ENCODE results near the gene F12.

The F12 gene

DNA sequence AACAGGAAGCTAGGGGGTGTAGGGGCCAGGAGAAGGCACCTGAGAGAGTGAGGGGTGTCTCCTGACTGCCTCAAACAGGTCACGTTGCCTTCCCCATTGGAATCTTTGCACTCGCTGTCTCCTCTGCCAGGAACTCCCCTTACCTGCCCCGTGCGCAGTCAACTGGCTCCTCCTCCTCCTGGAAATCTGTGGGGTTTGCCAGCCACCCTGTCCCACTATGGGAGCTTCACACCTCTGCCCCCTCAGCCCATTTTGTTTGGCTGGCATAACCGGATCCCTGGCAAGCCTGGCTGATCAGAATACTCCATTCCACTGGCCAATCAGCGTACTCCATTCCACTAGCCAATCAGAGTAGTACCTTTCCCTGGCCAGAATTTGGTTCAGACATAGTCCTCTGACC is 35.6 kb downstream of the F12 start:
- CTCF ChIA-PET, result interaction anchor here (1.1 to 8.2 kb wide), 3 partner anchors 15 to 84 kb away, joined by 3 to 112 read pairs (median 75); partner anchors contain the start of gene RGS14
- Mint-ChIP-seq H3K4me3 (peak overlapping the region; percentile 40), H3K27ac (peak overlapping the region; percentile 93), H3K4me1 (peaks cover 62% of the 10 kb centered on the region), H3K9me3 (no peaks in the 10 kb centered on the region), H3K36me3 (peaks cover 51% of the 10 kb centered on the region), H3K27me3 (peaks cover 6% of the 10 kb centered on the region)
- no peak for DNase-seq

DNA sequence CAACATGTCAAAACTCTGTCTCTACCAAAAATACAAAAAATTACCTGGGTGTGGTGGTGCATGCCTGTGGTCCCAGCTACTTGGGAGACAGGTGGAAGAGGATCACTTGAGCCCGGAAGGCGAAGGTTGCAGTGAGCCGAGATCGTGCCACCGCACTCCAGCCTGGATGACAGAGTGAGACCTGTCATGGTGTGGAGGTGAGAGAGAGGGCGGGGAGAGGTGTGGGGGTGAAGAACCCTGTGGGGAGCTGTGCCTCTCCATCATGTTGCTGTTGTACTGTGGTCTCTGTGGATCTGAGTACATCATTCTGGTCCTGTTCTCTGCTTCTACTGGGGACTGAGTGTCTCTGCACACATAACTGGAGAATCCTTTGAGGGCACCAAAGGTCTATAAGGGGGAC is 36.5 kb downstream of the F12 start:
- CTCF ChIA-PET, result interaction anchor here (0.6 to 8.2 kb wide), 10 partner anchors 9 to 128 kb away, joined by 3 to 112 read pairs (median 4); partner anchors contain the start of genes LMAN2 and RGS14
- H3K9me3 Mint-ChIP-seq, result no peaks in the 10 kb centered on the region
- peak; percentile 50 for DNase-seq
- H3K27me3 Mint-ChIP-seq, result no peaks in the 10 kb centered on the region
- peaks cover 58% of the 10 kb centered on the region for H3K36me3 Mint-ChIP-seq
- H3K4me3 Mint-ChIP-seq, result peak overlapping the region; percentile 72
- peaks cover 70% of the 10 kb centered on the region for H3K4me1 Mint-ChIP-seq
- peak overlapping the region; percentile 93 for H3K27ac Mint-ChIP-seq

DNA sequence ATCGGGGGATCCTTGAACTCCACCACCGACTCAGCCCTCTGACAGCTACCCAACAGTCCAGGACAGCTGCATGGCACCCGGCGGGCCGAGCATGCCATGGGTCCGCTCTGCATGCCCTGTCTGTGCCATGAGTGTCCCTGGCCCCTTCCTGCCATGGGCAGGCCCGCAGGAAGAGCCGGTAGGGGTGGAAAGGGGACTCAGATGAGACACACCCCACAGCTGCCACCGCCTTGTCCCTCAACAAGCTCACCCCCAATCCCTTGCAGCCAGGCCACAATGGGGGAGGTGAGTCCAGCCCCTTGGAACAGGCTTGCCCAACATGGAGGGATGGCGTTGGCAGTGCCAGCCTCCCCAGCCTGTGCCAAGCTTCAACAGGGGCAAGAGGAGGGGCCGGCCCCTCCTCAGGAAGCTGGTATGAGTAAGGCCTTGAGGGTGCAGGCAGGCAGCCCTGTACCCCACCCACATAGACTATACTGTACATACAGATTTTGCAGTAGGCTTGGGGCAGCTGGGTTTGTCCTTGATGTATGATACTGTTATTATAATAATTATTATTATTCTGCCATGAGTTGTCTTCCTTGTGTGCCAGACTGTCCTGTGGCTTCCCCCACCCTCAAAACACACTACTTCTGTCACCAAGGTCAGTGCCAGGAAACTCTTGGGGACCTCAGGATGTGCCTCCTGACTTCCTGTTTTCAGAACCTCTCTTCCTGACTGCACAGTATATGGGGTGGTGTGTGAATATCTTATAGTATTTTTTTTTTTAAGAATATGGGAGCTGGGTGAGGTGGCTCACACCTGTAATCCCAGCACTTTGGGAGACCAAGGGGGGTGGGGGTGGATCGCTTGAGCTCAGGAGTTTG is 37.1 kb downstream of the F12 start:
- Mint-ChIP-seq H3K36me3 (peaks cover 58% of the 10 kb centered on the region), H3K9me3 (no peaks in the 10 kb centered on the region), H3K27ac (peak overlapping the region; percentile 93), H3K27me3 (no peaks in the 10 kb centered on the region), H3K4me3 (peak overlapping the region; percentile 72), H3K4me1 (peaks cover 70% of the 10 kb centered on the region)
- CTCF ChIA-PET, result interaction anchor here (0.6 to 8.2 kb wide), 15 partner anchors 10 to 129 kb away, joined by 3 to 112 read pairs (median 3); partner anchors contain the start of genes LMAN2, RGS14 and SLC34A1
- peak; percentile 52 for DNase-seq

DNA sequence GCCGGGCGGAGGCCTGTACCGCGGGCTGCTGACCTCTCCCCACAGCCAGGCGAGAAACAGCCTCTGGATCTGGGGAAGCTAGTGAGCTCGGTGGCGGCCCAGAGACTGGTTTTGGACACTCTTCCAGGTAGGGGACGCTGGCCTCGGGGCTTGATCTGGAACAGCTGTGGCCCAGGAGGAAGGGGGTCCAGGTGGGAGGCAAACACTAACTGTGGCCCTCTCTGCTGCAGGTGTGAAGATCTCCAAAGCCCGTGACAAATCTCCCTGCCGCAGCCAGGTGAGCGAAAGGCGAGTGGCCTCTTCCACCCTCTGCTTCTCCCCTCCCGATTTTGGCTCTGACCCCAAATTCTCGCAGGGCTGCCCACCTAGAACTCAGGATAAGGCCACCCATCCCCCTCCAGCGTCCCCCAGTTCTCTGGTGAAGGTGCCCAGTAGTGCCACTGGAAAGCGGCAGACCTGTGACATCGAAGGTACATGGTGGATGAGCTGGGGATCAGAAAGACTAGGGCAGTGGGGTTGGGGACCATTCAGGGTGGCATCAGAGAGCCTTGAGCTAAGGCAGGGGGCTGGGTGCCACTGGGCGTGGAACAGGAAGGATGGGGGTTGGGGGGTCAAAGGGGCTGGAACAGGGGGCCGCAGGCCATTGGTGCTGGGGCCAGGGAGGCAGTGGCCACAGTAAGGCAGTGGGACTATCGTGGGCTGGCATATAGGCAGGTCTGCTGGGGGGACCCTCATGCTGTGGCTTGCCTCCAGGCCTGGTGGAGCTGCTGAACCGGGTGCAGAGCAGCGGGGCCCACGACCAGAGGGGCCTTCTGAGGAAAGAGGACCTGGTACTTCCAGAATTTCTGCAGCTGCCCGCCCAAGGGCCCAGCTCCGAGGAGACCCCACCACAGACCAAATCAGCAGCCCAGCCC is 38.0 kb downstream of the F12 start:
- H3K27ac Mint-ChIP-seq, result peak overlapping the region; percentile 93
- no peak for DNase-seq
- CTCF ChIA-PET, result interaction anchor here (0.8 to 8.2 kb wide), 18 partner anchors 10 to 130 kb away, joined by 3 to 112 read pairs (median 4); partner anchors contain the start of genes LMAN2, RGS14 and SLC34A1
- H3K4me3 Mint-ChIP-seq, result peak overlapping the region; percentile 72
- H3K9me3 Mint-ChIP-seq, result no peaks in the 10 kb centered on the region
- H3K27me3 Mint-ChIP-seq, result no peaks in the 10 kb centered on the region
- H3K36me3 Mint-ChIP-seq, result peaks cover 63% of the 10 kb centered on the region
- peaks cover 73% of the 10 kb centered on the region for H3K4me1 Mint-ChIP-seq

DNA sequence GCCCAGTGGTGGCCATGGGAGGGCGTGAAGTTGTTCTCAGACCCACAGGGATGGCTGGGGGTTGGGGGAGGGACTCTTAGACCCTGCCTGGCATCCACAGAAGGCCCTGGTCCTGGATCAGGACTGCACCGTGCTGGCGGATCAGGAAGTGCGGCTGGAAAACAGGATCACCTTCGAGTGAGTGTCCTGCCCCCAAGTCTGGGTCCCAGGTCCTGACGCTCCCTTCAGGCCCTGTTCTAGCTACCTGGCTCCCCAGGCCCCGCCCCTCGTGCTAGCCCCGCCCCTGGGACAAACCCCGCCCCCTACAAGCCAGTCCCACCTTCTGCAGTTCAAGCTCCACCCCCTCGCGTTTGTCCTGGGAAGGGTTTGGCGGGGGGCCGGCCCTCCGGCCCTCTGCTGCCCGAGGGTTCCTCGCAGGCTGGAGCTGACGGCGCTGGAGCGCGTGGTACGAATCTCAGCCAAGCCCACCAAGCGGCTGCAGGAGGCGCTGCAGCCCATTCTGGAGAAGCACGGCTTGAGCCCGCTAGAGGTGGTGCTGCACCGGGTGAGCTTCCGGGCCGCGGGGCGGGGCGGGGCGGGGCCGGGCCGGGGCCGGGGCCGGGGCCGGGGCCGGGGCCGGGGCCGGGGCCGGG is 38.8 kb downstream of the F12 start:
- Mint-ChIP-seq H3K36me3 (peaks cover 68% of the 10 kb centered on the region), H3K9me3 (no peaks in the 10 kb centered on the region), H3K4me3 (peak overlapping the region; percentile 62), H3K27ac (peak overlapping the region; percentile 33), H3K27me3 (no peaks in the 10 kb centered on the region), H3K4me1 (peaks cover 77% of the 10 kb centered on the region)
- DNase-seq, result peak; percentile 82
- CTCF ChIA-PET, result interaction anchor here (0.9 to 8.2 kb wide), 17 partner anchors 8 to 131 kb away, joined by 3 to 112 read pairs (median 8); partner anchors contain the start of genes LMAN2, MXD3, RGS14 and SLC34A1

DNA sequence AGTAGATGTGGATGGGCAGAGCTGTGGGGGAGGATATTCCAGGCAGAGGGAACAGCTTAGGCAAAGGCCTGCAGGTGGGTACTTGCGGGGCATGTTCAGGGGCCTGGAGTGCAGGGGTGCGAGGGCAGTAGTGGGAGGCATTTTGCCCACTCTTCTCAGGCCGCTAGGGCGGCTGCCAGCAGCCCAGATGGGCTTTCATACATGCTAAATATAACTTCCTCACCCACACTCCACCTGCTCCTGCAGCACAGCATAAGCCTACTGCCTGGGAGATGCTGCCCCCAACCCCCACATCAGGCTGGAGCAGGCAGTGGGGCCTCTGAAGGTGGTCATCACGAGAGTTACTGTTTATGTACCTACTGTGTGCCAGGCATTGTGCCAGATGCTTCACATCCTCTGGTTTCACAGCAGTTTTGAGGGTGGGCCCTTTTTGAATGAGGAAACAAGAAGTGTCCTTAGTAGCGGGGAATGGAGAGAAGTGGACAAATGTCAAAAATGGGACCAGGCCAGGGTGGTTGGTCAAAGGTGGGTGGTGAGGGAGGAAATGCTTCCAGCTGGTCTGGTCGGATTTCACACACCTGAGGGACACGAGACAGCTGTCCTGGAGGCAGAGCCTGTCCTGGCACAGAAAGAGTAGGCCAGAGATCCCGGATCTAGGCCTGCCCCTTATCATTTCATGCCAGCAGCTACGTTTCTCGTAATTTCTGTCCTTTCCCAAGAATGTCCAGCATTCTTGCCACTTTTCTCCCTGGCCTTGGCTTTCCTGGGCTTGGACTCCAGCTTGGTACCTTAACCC is 39.5 kb downstream of the F12 start:
- H3K4me1 Mint-ChIP-seq, result peaks cover 77% of the 10 kb centered on the region
- H3K27me3 Mint-ChIP-seq, result no peaks in the 10 kb centered on the region
- CTCF ChIA-PET, result interaction anchor here (0.9 to 8.2 kb wide), 19 partner anchors 9 to 237 kb away, joined by 3 to 112 read pairs (median 6); partner anchors contain the start of genes LMAN2, MXD3, RGS14 and SLC34A1
- no peak for DNase-seq
- H3K36me3 Mint-ChIP-seq, result peaks cover 65% of the 10 kb centered on the region
- no peaks in the 10 kb centered on the region for H3K9me3 Mint-ChIP-seq
- H3K27ac Mint-ChIP-seq, result peak overlapping the region; percentile 56
- H3K4me3 Mint-ChIP-seq, result no peak overlapping the region

DNA sequence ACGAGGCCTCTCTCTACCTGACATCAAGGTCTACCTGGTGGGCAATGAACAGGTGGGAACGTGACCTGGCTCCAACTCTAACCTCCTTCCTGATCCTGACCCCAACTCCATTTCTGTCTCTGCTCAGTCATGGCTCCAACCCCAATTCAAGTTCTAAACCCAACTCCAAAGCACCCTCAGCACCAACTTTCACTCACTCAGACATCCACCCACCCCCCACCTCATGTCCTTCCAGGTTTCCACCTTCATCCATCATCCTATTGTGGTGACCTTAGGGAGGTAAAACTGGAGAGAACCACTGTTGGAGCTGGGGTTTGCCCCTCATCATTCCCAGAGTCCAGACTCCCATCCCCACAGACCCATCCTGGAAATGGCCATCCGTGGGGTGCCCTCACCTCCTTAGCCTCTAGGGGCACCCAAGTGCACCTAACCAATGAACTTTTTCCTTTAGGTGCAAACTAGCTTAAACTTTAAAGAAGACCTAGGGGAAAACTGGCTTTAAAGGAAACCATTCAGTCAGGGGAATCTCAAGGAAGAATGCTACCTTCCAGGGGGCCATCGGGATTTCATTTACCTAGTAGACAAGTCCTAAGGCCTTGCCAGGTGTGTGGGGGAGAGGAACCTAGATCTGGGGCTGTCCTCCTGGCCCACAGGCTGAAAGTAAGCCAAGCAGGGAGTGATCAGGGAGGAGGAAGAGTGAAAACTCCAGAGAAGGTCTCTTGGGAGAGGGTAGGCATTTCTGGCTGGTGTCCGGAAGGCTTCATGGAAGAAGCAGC is 40.3 kb downstream of the F12 start:
- Mint-ChIP-seq H3K27ac (peak overlapping the region; percentile 56), H3K4me3 (no peak overlapping the region)

DNA sequence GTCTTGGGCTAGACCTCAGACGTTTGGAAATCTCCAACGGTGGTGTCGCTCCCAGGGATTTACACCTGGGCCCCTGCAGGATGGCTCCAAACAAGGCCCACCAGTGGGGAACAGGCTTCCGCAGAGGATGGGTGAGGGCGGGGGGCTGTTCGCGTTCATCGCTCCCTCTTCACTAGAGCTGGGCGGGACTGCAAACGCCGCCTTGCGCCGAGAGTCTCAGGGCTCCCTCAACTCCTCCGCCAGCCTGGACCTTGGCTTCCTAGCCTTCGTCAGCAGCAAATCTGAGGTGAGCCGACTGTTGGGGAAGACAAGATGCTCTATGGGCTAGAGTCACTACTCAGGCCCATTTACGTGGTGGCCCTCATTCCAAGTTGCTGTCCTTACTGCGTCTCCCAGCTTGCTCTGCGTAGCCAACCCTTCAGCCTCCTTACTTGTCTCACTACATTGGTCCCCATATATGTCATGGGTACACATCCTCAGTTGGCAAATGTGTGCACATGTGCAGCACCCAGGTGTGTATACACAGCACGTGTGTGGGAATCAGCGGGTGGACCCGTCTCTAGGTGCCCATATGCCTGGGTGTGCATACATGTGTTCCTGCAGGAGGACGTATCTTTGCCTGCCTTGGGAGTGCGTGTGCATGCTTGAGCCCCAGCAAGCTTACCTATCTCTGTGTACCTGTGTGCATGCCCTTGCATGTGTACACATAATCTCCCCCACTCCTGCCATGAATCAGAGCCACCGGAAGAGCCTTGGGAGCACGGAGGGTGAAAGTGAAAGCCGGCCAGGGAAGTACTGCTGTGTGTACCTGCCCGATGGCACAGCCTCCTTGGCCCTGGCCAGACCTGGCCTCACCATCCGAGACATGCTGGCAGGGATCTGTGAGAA is 41.1 kb downstream of the F12 start:
- Mint-ChIP-seq H3K27ac (no peak overlapping the region), H3K36me3 (peaks cover 58% of the 10 kb centered on the region), H3K4me3 (no peak overlapping the region), H3K9me3 (no peaks in the 10 kb centered on the region), H3K27me3 (no peaks in the 10 kb centered on the region), H3K4me1 (peaks cover 78% of the 10 kb centered on the region)
- no peak for DNase-seq
- CTCF ChIA-PET, result interaction anchor here (0.8 to 8.2 kb wide), 11 partner anchors 10 to 235 kb away, joined by 3 to 112 read pairs (median 4); partner anchors contain the start of genes LMAN2, RGS14 and SLC34A1

More for the DNA sequence above, 40.3 kb downstream of the F12 start:
- peaks cover 78% of the 10 kb centered on the region for H3K4me1 Mint-ChIP-seq
- peaks cover 64% of the 10 kb centered on the region for H3K36me3 Mint-ChIP-seq
- CTCF ChIA-PET, result interaction anchor here (0.8 to 8.2 kb wide), 14 partner anchors 9 to 236 kb away, joined by 3 to 112 read pairs (median 5); partner anchors contain the start of genes LMAN2, MXD3, RGS14 and SLC34A1
- peak; percentile 49 for DNase-seq
- no peaks in the 10 kb centered on the region for H3K9me3 Mint-ChIP-seq
- no peaks in the 10 kb centered on the region for H3K27me3 Mint-ChIP-seq

DNA sequence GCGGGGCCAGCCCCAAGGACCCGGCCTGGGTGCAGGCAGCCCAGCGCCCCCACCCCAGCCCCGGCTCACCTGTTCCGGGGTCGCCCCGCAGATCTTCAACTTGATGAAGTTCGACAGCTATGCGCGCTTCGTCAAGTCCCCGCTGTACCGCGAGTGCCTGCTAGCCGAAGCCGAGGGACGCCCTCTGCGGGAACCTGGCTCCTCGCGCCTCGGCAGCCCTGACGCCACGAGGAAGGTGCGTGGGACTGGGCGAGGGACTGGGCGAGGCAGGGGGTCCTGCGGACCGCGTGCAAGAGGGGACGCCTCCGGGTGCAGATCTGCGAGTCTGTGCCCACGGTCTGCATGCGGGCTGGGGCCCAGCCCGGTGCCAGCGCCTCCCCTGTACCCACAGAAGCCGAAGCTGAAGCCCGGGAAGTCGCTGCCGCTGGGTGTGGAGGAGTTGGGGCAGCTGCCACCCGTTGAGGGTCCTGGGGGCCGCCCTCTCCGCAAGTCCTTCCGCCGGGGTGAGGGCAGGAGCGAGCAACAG is 42.0 kb downstream of the F12 start:
- Mint-ChIP-seq H3K27ac (no peak overlapping the region), H3K36me3 (peaks cover 57% of the 10 kb centered on the region), H3K4me3 (no peak overlapping the region), H3K27me3 (no peaks in the 10 kb centered on the region), H3K9me3 (no peaks in the 10 kb centered on the region), H3K4me1 (peaks cover 77% of the 10 kb centered on the region)
- CTCF ChIA-PET, result interaction anchor here (0.9 to 8.0 kb wide), 2 partner anchors 9 to 15 kb away, joined by 3 to 75 read pairs; partner anchors contain the start of gene RGS14
- DNase-seq, result no peak

DNA sequence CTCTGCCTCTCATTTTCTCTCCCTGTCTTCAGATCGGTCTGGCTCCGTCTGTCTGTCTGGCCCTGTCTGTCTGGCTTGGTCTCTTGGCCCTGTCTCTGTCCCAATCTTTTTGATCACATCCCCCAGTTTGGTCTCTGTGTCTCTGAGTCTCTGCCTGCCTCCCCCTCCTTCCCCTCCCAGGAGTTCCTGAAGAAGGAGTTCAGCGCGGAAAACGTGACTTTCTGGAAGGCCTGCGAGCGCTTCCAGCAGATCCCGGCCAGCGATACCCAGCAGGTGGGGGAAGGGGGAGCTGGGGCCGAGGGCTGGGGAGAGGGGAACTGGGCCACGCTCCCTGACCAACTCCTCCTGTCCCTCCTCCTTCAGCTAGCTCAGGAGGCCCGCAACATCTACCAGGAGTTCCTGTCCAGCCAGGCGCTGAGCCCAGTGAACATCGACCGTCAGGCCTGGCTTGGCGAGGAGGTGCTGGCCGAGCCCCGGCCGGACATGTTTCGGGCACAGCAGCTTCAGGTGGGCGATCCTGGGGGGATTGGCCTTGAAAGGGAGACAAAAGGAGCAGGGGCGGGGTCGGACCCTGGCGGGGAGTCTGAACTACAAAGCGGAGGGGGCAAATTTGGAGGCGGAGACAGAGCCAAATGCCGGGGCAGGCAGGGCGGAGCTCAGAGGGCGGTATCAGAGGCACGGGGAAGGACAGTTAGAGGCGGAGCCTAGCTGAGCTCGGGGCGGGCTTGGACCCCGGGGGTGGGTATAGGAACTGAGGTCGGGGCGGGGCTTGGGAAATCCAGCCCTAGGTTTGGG is 42.6 kb downstream of the F12 start:
- Mint-ChIP-seq H3K27me3 (no peaks in the 10 kb centered on the region), H3K27ac (peak overlapping the region; percentile 20), H3K4me3 (no peak overlapping the region), H3K9me3 (no peaks in the 10 kb centered on the region), H3K4me1 (peaks cover 77% of the 10 kb centered on the region), H3K36me3 (peaks cover 57% of the 10 kb centered on the region)
- CTCF ChIA-PET, result interaction anchor here (0.9 to 8.0 kb wide), 4 partner anchors 9 to 24 kb away, joined by 3 to 75 read pairs (median 4); partner anchors contain the start of gene RGS14
- DNase-seq, result no peak
